Lower leg skin (tissue), 3 donors: ENCODE measurements around the gene POT1.

Experiments used
- CTCF ChIP-seq, 3 donors: fragments of 450-650 bp; IDR thresholded peaks; one replicate each; pipeline ENCODE4 v1.5.1; 2016; ENCODE audit warnings: antibody characterized with exemption in 3 of 3, mild to moderate bottlenecking in 3 of 3, moderate library complexity in 2 of 3
- POLR2A ChIP-seq, 2 donors: fragments of 450-650 bp; IDR thresholded peaks; one replicate each; pipeline ENCODE4 v1.6.1; 2016 to 2017; ENCODE audit warnings: antibody characterized with exemption in 2 of 2, mild to moderate bottlenecking in 1 of 2, moderate library complexity in 1 of 2

- TF ChIP-seq POLR2A (IDR thresholded peaks at IDR 0.05) (no peak), CTCF (IDR thresholded peaks at IDR 0.05) (no peak)
These were observed 8.5 kb upstream of the POT1 start for GRCh38 chr7:124938128-124938527.
